Effector memory CD4-positive, alpha-beta T cell (primary cell): Measurements from ENCODE around the gene PALM3.
"Not testable (repeated sequence)": the region's sequence is repeated elsewhere in the genome, so short reads cannot be mapped to it uniquely, and the experiment has no call there.

Source experiments
- DNase-seq, 3 donors: peaks; one replicate each; pipeline ENCODE4 v3.0.0-alpha.2; 2020
- H3K27ac ChIP-seq: 2 replicates; pipeline ENCODE4 v1.7.0; 2013; ENCODE audit warnings: mild to moderate bottlenecking, low read length, moderate library complexity; ENCODE audit not compliant: insufficient read depth, poor library complexity, severe bottlenecking
- H3K27me3 ChIP-seq: replicated peaks from 2 replicates; pipeline ENCODE4 v1.7.0; 2013; ENCODE audit warnings: mild to moderate bottlenecking, low read length; ENCODE audit not compliant: insufficient read depth, control insufficient read depth, poor library complexity, severe bottlenecking
- H3K36me3 ChIP-seq: 2 replicates; pipeline ENCODE4 v1.7.0; 2013; ENCODE audit warnings: mild to moderate bottlenecking, low read length, moderate library complexity; ENCODE audit not compliant: control insufficient read depth, insufficient read depth
- H3K4me1 ChIP-seq: 2 replicates; pipeline ENCODE4 v1.7.0; 2013; ENCODE audit warnings: low read length, mild to moderate bottlenecking; ENCODE audit not compliant: control insufficient read depth, insufficient read depth, poor library complexity, severe bottlenecking
- H3K4me3 ChIP-seq: 2 replicates; pipeline ENCODE4 v1.7.0; 2013; ENCODE audit warnings: low read length, low read depth, mild to moderate bottlenecking; ENCODE audit not compliant: insufficient read depth, poor library complexity, severe bottlenecking
- H3K9me3 ChIP-seq: 2 replicates; pipeline ENCODE4 v1.7.0; 2013; ENCODE audit warnings: mild to moderate bottlenecking, low read length, moderate library complexity; ENCODE audit not compliant: control insufficient read depth

The PALM3 gene

GRCh38 chr19:14051980-14052379 is 9.9 kb downstream of the PALM3 start:
- no peak overlapping the region for H3K27ac ChIP-seq
- no peaks in the 10 kb centered on the region for H3K27me3 ChIP-seq
- H3K4me1 ChIP-seq = no peaks in the 10 kb centered on the region
- no peak for DNase-seq
- H3K36me3 ChIP-seq = peaks cover 47% of the 10 kb centered on the region
- H3K9me3 ChIP-seq = no peaks in the 10 kb centered on the region
- no peak overlapping the region for H3K4me3 ChIP-seq

DNA sequence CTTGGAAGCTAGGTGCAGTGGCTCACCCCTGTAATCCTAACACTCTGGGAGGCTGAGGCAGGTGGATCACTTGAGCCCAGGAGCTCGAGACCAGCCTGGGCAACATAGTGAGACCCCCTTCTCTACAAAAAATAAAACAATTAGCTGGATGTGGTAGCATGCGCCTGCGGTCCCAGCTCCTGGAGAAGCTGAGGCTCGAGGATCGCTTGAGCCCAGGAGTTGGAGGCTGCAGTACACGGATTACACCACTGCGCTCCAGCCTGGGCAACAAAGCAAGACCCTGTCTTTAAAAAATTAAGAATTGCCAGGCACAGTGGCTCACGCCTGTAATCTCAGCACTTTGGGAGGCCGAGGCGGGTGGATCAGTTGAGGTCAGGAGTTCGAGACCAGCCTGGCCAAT is 10.9 kb downstream of the PALM3 start:
- DNase-seq, H3K4me3 ChIP-seq: not testable (repeated sequence)
- peaks cover 53% of the 10 kb centered on the region for H3K36me3 ChIP-seq

DNA sequence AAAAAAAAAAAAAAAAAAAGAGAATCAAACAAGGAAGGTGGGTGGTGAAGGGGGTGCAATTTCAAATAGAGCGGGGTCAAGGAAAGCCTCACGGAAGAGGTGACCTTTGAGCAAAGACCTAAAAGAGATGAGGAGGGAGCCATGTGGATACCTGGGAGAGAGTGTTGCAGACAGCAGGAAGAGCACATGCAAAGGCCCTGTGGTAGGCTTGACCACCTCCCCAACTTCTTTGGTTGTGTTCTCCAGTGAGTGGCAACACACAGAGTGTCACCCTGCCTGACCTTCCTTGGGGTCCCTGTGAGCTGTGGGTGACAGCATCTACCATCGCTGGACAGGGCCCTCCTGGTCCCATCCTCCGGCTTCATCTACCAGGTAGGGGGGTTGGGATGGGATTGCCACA is 11.4 kb downstream of the PALM3 start:
- no peaks in the 10 kb centered on the region for H3K27me3 ChIP-seq
- H3K4me1 ChIP-seq = no peaks in the 10 kb centered on the region
- H3K36me3 ChIP-seq = peaks cover 55% of the 10 kb centered on the region
- no peak for DNase-seq
- no peaks in the 10 kb centered on the region for H3K9me3 ChIP-seq
- no peak overlapping the region for H3K4me3 ChIP-seq
- H3K27ac ChIP-seq = no peak overlapping the region

More for the DNA sequence above, 10.9 kb downstream of the PALM3 start:
- H3K9me3 ChIP-seq, H3K4me1 ChIP-seq, H3K27ac ChIP-seq, H3K27me3 ChIP-seq: not testable (repeated sequence)

- H3K27ac ChIP-seq = peak overlapping the region; percentile 5
- H3K9me3 ChIP-seq = no peaks in the 10 kb centered on the region
- H3K36me3 ChIP-seq = peaks cover 71% of the 10 kb centered on the region
- H3K4me3 ChIP-seq = no peak overlapping the region
- peak; percentile 49 to 57 (median 52) for DNase-seq
- H3K4me1 ChIP-seq = no peaks in the 10 kb centered on the region
- H3K27me3 ChIP-seq = no peaks in the 10 kb centered on the region
Measured at GRCh38 chr19:14048443-14049153, 13.3 kb downstream of the PALM3 start.

GRCh38 chr19:14047866-14048265 is 14.0 kb downstream of the PALM3 start:
- not testable (repeated sequence) for H3K4me3 ChIP-seq, DNase-seq, H3K4me1 ChIP-seq, H3K27me3 ChIP-seq, H3K27ac ChIP-seq, H3K9me3 ChIP-seq
- H3K36me3 ChIP-seq = peaks cover 70% of the 10 kb centered on the region

DNA sequence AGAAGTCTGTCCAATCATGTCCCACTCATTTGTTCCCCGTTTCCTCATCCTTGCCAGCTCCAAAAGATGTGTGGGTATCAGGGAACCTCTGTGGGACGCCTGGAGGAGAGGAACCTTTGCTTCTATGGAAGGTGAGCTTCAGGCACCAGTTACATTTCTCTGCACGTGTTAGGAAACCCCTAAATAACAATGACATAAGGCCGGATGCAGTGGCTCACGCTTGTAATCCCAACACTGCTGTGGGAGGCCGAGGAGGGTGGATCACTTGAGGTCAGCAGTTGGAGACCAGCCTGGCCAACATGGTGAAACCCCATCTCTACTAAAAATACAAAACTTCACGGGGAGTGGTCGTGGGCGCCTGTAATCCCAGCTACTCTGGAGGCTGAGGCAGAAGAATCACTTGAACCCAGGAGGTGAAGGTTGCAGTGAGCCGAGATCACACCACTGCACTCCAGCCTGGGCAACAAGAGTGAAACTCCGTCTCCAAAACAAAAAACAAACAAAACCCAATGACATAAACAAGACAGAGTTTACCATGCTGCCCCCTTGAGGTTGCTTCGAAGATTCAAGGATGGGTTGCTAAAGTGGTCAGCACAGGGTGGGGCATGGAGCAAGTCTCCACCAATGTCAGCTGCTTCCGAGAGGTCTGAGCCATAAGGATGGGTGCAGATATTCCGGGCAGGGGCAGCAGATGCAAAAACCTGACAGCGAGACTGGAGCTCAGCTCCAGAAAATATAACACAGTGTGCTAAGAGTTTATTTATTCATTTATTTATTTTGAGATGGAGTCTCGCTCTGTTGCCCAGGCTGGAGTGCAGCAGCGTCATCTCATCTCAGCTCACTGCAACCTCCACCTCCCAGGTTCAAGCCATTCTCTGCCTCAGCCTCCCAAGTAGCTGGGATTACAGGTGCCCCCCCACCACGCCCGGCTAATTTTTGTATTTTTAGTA is 18.9 kb downstream of the PALM3 start:
- H3K9me3 ChIP-seq, H3K27me3 ChIP-seq, H3K4me3 ChIP-seq, H3K4me1 ChIP-seq: not testable (repeated sequence)
- H3K36me3 ChIP-seq = peaks cover 69% of the 10 kb centered on the region
- peak overlapping the region; percentile 62 for H3K27ac ChIP-seq
- DNase-seq = peak in 1 of 3 donors; percentile 29

- no peak for DNase-seq
- Histone ChIP-seq H3K27me3 (no peaks in the 10 kb centered on the region), H3K36me3 (peaks cover 60% of the 10 kb centered on the region), H3K4me3 (no peak overlapping the region), H3K9me3 (no peaks in the 10 kb centered on the region), H3K27ac (no peak overlapping the region), H3K4me1 (peaks cover 3% of the 10 kb centered on the region)
Measured at GRCh38 chr19:14039181-14039580, 22.7 kb downstream of the PALM3 start.

DNA sequence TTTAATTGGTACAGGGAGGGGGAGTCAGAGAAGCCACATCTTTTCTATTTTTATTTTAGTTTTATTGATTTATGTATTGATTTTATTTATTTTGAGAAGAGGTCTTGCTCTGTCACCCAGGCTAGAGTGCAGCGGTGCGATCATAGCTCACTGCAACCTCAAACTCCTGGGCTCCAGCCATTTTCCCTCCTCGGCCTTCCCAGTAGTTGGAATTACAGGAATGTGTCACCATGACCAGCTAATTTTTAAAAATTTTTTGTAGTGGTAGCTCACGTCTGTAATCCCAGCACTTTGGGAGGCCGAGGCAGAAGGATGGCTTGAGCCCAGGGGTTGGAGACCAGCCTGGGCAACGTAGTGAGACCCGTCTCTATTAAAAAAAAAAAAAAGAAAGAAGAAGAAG is 26.2 kb downstream of the PALM3 start:
- Histone ChIP-seq H3K27ac (no peak overlapping the region), H3K4me1 (peaks cover 13% of the 10 kb centered on the region), H3K4me3 (no peak overlapping the region)

DNA sequence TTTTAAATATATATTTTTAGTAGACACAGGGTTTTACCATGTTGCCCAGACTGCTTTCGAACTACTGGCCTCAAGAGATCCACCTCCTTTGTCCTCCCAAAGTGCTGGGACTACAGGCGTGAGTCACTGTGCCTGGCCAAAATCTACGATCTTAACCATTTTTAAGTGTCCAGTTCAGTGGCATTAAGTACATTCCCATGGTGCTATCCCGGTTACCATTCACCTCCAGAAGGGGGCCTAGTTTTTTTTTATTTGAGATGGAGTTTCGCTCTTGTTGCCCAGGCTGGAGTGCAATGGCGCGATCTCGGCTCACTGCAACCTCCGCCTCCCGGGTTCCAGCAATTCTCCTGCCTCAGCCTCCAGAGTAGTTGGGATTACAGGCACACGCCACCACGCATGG is 26.7 kb downstream of the PALM3 start:
- not testable (repeated sequence) for H3K4me3 ChIP-seq, H3K27ac ChIP-seq, H3K9me3 ChIP-seq, H3K27me3 ChIP-seq, DNase-seq
- Histone ChIP-seq H3K4me1 (peaks cover 15% of the 10 kb centered on the region), H3K36me3 (peaks cover 31% of the 10 kb centered on the region)

More for the DNA sequence above, 26.2 kb downstream of the PALM3 start:
- Histone ChIP-seq H3K9me3 (no peaks in the 10 kb centered on the region), H3K27me3 (no peaks in the 10 kb centered on the region), H3K36me3 (peaks cover 36% of the 10 kb centered on the region)
- no peak for DNase-seq

GRCh38 chr19:14033946-14034345 is 27.9 kb downstream of the PALM3 start:
- Histone ChIP-seq H3K36me3 (peaks cover 19% of the 10 kb centered on the region), H3K4me3 (no peak overlapping the region), H3K4me1 (peaks cover 15% of the 10 kb centered on the region), H3K27ac (no peak overlapping the region), H3K27me3 (no peaks in the 10 kb centered on the region), H3K9me3 (no peaks in the 10 kb centered on the region)
- DNase-seq = no peak
